K562 (cell line): ENCODE results near the gene USP32. TPM values are rescaled to one million over a fixed set of nuclear protein-coding genes. Genes with fewer than 3 reads are reported as not detected.

ENCODE experiments used
- ATAC-seq: fragments of 200-7000 bp; cut with Tn5 transposase; 3 replicates; pipeline ENCODE4 v1.9.1; 2020; ENCODE audit warnings: moderate library complexity
- BruUV-seq: library from RNA; stranded (reverse); fragments of 400-500 nt; replicated peaks from 2 replicates; lab custom pipeline; 2021; lab: Mats Ljungman, UMichigan
- CTCF ChIA-PET: fragments of 300-600 bp; formaldehyde crosslinking; extraction: SDS; loops from one replicate; lab custom pipeline; 2021; ENCODE audit warnings: low intra/inter-chr PET ratio; lab: Yijun Ruan, JAX
- POLR2A ChIA-PET: fragments of 300-600, 350-650 bp; sonication (Branson Sonifier 250); formaldehyde crosslinking; extraction: SDS; loops from one replicate; lab custom pipeline; 2021; ENCODE audit warnings: antibody characterized with exemption, inconsistent platforms; lab: Yijun Ruan, JAX
- DNase-seq, 4 experiments: peaks; one replicate each; pipeline versions ENCODE4 v3.0.0 to v3.0.0-alpha.2; 2011 to 2018; ENCODE audit warnings: low spot score in 3 of 4, mixed read lengths in 3 of 4; ENCODE audit errors: extremely low read depth in 1 of 4
- FAIRE-seq: peaks from 2 replicates; lab custom pipeline; 2011; peaks lifted over from hg19 to GRCh38; lab: Jason Lieb, UNC
- H2AFZ ChIP-seq: 2 replicates; pipeline ENCODE4 v1.6.0; 2011; ENCODE audit warnings: low read depth, low read length, control low read depth, inconsistent platforms
- H3K27ac ChIP-seq: fragments of 200-600 bp; 3 replicates; pipeline ENCODE4 v1.8.0; 2011; ENCODE audit warnings: low read depth, mild to moderate bottlenecking, control low read depth, inconsistent platforms, low read length, moderate library complexity, mixed read lengths; ENCODE audit errors: extremely low read depth
- H3K27me3 ChIP-seq, 2 experiments: fragments of 300-600 bp in 1 of 2; 2 replicates in 1 of 2; 3 replicates in 1 of 2; pipeline versions ENCODE4 v1.6.0 to v1.8.0; 2011; ENCODE audit warnings: inconsistent platforms in 2 of 2, low read length in 2 of 2, mild to moderate bottlenecking in 1 of 2, mixed read lengths in 1 of 2, moderate library complexity in 1 of 2; ENCODE audit not compliant: control insufficient read depth in 2 of 2, insufficient read depth in 2 of 2
- H3K36me3 ChIP-seq: fragments of 300-600 bp; 3 replicates; pipeline ENCODE4 v1.8.0; 2011; ENCODE audit warnings: mild to moderate bottlenecking, low read length, inconsistent platforms; ENCODE audit not compliant: control insufficient read depth, insufficient read depth
- H3K4me1 ChIP-seq, 2 experiments: fragments of 200-600 bp in 1 of 2; replicated peaks in 1 of 2; 2 replicates in 1 of 2; 3 replicates in 1 of 2; pipeline versions ENCODE4 v1.5.1 to v1.8.0; 2011; ENCODE audit warnings: inconsistent platforms in 2 of 2, low read length in 2 of 2, mild to moderate bottlenecking in 1 of 2, mixed read lengths in 1 of 2, moderate library complexity in 1 of 2; ENCODE audit not compliant: control insufficient read depth in 2 of 2, insufficient read depth in 2 of 2
- H3K4me2 ChIP-seq: 2 replicates; pipeline ENCODE4 v1.6.1; 2011; ENCODE audit warnings: low read length, control low read depth, inconsistent platforms, mixed read lengths; ENCODE audit not compliant: insufficient read depth
- H3K4me3 ChIP-seq: fragments of 200-600 bp; sonication (generic), shearing (Covaris generic); 2 replicates; pipeline ENCODE4 v1.5.1; 2016; ENCODE audit warnings: control low read depth, inconsistent platforms
- H3K79me2 ChIP-seq: fragments of 200-600 bp; 3 replicates; pipeline ENCODE4 v1.8.0; 2011; ENCODE audit warnings: low read length, inconsistent platforms; ENCODE audit not compliant: control insufficient read depth, insufficient read depth
- H3K9ac ChIP-seq, 2 experiments: 2 replicates each; pipeline versions ENCODE4 v1.6.0 to v1.6.1; 2011; ENCODE audit warnings: low read depth in 2 of 2, low read length in 2 of 2, control low read depth in 1 of 2, inconsistent platforms in 1 of 2, mild to moderate bottlenecking in 1 of 2, mixed read lengths in 1 of 2; ENCODE audit not compliant: insufficient read depth in 1 of 2
- H3K9me1 ChIP-seq: one replicate; pipeline ENCODE4 v1.6.0; 2011; ENCODE audit warnings: inconsistent platforms, mild to moderate bottlenecking, low read length, moderate library complexity; ENCODE audit not compliant: control insufficient read depth, insufficient read depth
- H3K9me3 ChIP-seq: replicated peaks from 2 replicates; pipeline ENCODE4 v1.5.1; 2011; ENCODE audit warnings: low read depth, low read length, inconsistent platforms; ENCODE audit not compliant: control insufficient read depth, insufficient read depth
- H4K20me1 ChIP-seq: replicated peaks from 2 replicates; pipeline ENCODE4 v1.6.1; 2011; ENCODE audit warnings: low read length, inconsistent platforms, mixed read lengths; ENCODE audit not compliant: control insufficient read depth, insufficient read depth
- ESRRB ChIP-seq: fragments of 250-450 bp; sonication (Bioruptor Pico); IDR thresholded peaks from 2 replicates; pipeline ENCODE4 v1.5.0; 2020; ENCODE audit warnings: mild to moderate bottlenecking, moderate library complexity, borderline replicate concordance
- KDM1A ChIP-seq, 2 experiments: fragments of 450-650 bp; IDR thresholded peaks; 2 replicates each; pipeline ENCODE4 v1.6.1; 2016; ENCODE audit warnings: mild to moderate bottlenecking in 2 of 2
- PCBP1 ChIP-seq: fragments of 200-400 bp; formaldehyde crosslinking; IDR thresholded peaks from 2 replicates; pipeline ENCODE4 v1.6.1; 2018; ENCODE audit warnings: mild to moderate bottlenecking, low read depth, low read length; ENCODE audit not compliant: poor library complexity, severe bottlenecking
- POLR2A ChIP-seq: fragments of 450-650 bp; conservative IDR thresholded peaks from 2 replicates; pipeline ENCODE4 v1.6.1; 2016
- RBM25 ChIP-seq: fragments of 200-400 bp; formaldehyde crosslinking; IDR thresholded peaks from 2 replicates; pipeline ENCODE4 v1.6.1; 2018; ENCODE audit warnings: low read length, low read depth, moderate library complexity; ENCODE audit not compliant: severe bottlenecking
- RBM34 ChIP-seq: fragments of 200-400 bp; formaldehyde crosslinking; IDR thresholded peaks from 2 replicates; pipeline ENCODE4 v1.6.1; 2018; ENCODE audit warnings: low read length, borderline replicate concordance; ENCODE audit not compliant: insufficient read depth
- SMARCA5 ChIP-seq: fragments of 450-650 bp; IDR thresholded peaks from 2 replicates; pipeline ENCODE4 v1.6.1; 2016
- TCF7L2 ChIP-seq: fragments of 150-350 bp; IDR thresholded peaks from 2 replicates; pipeline ENCODE4 v1.6.1; 2016; ENCODE audit warnings: low read depth, mild to moderate bottlenecking, low read length, moderate library complexity
- YY1 ChIP-seq, 3 experiments: IDR thresholded peaks; 2 replicates each; pipeline ENCODE4 v1.6.1; 2011; ENCODE audit warnings: low read length in 2 of 3, mild to moderate bottlenecking in 2 of 3, moderate library complexity in 2 of 3, borderline replicate concordance in 1 of 3, control low read depth in 1 of 3, low read depth in 1 of 3; ENCODE audit not compliant: insufficient read depth in 3 of 3, insufficient replicate concordance in 2 of 3, control insufficient read depth in 1 of 3, insufficient read length in 1 of 3; ENCODE audit errors: extremely low read depth in 1 of 3
- ZNF384 ChIP-seq: IDR thresholded peaks from 2 replicates; pipeline ENCODE4 v1.6.1; 2012; ENCODE audit warnings: low read depth, low read length, improper control_type of control experiment
- ZNF77 ChIP-seq: fragments of 250-450 bp; sonication (Bioruptor Pico); IDR thresholded peaks from 2 replicates; pipeline ENCODE4 v1.5.0; 2020
- WGBS: fragments of 100-300 bp; shearing (Covaris generic); methylation state at CpG from one replicate; pipeline ENCODE4 v1.1.6; 2016; ENCODE audit warnings: low coverage, mixed read lengths; ENCODE audit not compliant: insufficient coverage; ENCODE audit errors: missing lambda C conversion rate; 5-methylcytosine and 5-hydroxymethylcytosine counted together
- in situ Hi-C: fragments of 300-500 bp; cut with MboI; formaldehyde crosslinking; loops from 4 replicates; pipeline ENCODE4 v1.15.0; 2018; ENCODE audit warnings: inconsistent platforms, mixed read lengths
- intact Hi-C: fragments of 100-400 bp; cut with micrococcal nuclease; formaldehyde crosslinking; loops from 2 replicates; pipeline ENCODE4 v1.14.2; 2022
- polyA plus RNA-seq, 8 experiments: library from polyadenylated mRNA; depleted of rRNA in 4 of 8; stranded (reverse) in 5 of 8; unstranded in 3 of 8; fragments of >200 nt; fragmentation: Nextera tagmentation in 2 of 8; fragmentation: Illumina TruSeq in 1 of 8; extraction: Ambion mirVana in 2 of 8; extraction: Trizol in 1 of 8; gene quantifications; 2 replicates each; pipeline versions ENCODE4 v1.2.1 to v1.2.3, GENCODE V29; 2011 to 2014; ENCODE audit warnings: inconsistent platforms in 1 of 8, missing spikeins in 1 of 8
- total RNA-seq, 7 experiments: library from RNA; depleted of rRNA in 6 of 7; stranded (reverse); fragments of >200 nt in 6 of 7; fragmentation: Illumina TruSeq in 2 of 7; extraction: Trizol in 2 of 7; gene quantifications; 2 replicates each; pipeline versions ENCODE4 v1.2.1 to v1.2.3, GENCODE V29; 2011 to 2021; ENCODE audit warnings: low replicate concordance in 1 of 7
- TF ChIP-seq, protein P1 (sequence below), 3 experiments: fragments of 200-800 bp in 1 of 3; fragments of 250-450 bp in 1 of 3; fragments of 450-650 bp in 1 of 3; sonication (Bioruptor Pico) in 1 of 3; sonication (Bioruptor generic) in 1 of 3; formaldehyde crosslinking in 1 of 3; IDR thresholded peaks; 2 replicates each; pipeline versions ENCODE4 v1.6.1 to v1.8.0; 2016 to 2022; ENCODE audit warnings: mild to moderate bottlenecking in 2 of 3, missing genetic modification characterization in 2 of 3, missing compliant biosample characterization in 1 of 3, moderate library complexity in 1 of 3
- TF ChIP-seq, protein P2 (sequence below): sonication (generic); IDR thresholded peaks from 2 replicates; pipeline ENCODE4 v1.6.1; 2016
- TF ChIP-seq, protein P3 (sequence below): fragments of 450-650 bp; IDR thresholded peaks from 2 replicates; pipeline ENCODE4 v1.6.1; 2016

The USP32 gene
- total and polyA plus RNA-seq, 9 of the 15 experiments (the other 6 are each of a cell fraction or from before 2014, with no cell fraction given) = 18.0 to 69.3 (median 47.1) TPM

DNA sequence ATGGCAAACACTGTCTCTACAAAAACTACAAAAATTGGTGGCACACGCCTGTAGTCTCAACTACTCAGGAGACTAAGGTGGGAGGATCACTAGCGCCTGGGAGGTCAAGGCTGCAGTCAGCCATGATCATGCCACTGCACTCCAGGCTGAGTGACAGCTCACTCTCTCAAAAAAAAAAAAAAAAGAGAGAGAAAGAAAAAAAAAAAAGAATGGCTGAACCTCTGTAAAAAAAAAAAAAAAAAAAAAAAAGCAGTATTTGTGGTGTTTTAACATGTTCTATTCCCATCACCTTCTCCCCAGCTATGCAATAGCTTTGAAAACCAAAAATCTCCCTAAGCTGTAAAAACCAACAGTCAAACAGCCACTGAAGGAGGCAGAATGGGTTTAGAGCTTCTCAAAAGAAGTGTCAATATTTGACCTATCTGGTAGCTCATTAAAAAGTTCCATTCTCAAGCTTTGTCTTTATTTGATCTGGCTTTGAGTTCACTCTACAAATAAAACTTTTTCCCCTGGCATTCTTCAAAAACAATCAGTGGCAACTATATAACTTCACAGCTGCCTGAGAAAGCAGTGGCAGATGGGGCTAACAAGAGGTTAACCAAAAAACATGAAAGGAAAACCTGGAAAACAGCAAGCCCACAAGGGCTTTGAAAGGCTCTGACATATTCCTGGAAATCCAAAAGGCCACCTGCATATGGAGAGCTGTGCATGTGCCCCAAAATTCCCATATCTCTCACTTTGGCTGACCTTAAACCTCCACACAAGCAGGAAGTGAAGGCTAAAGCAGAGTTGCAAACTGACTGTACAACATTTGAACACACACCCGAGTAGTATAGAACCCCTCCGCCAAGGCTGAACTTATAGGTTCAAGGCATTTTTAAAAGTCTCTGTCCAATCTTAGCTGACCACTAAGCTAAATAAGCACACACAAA is 36.0 kb downstream of the USP32 start:
- Histone ChIP-seq H3K9me1 (no peaks in the 10 kb centered on the region), H3K79me2 (peaks cover 86% of the 10 kb centered on the region), H3K36me3 (peaks cover 3% of the 10 kb centered on the region; the same call in 2 of the 3 replicates), H3K9me3 (no peaks in the 10 kb centered on the region), H4K20me1 (peaks cover 3% of the 10 kb centered on the region; the same call in 1 of the 2 replicates), H3K4me3 (no peak overlapping the region), H3K27ac (peak overlapping the region; percentile 46; the same call in 2 of the 3 replicates), H3K4me1 (peaks cover 22 to 28% of the 10 kb centered on the region in 2 experiments; a peak in 4 of 5 replicates), H3K9ac (peak overlapping the region in 1 of 2 experiments; percentile 19; a peak in 1 of 4 replicates), H2AFZ (no peak overlapping the region), H3K4me2 (no peak overlapping the region), H3K27me3 (no peaks in the 10 kb centered on the region)
- peak; percentile 23 for FAIRE-seq
- DNase-seq = peak in 1 of 4 experiments; percentile 51
- in situ Hi-C loops = no loop called here
- POLR2A ChIA-PET = interaction anchor here (1.8 kb wide), 1 partner anchor 11 kb away, joined by 6 read pairs; no protein-coding TSS in a partner anchor
- CTCF ChIA-PET = interaction anchor here (0.6 kb wide), 1 partner anchor 40 kb away, joined by 4 read pairs; no protein-coding TSS in a partner anchor
- 34% methylated on average over 4 of the region's 4 CpGs for WGBS
- no TSS peak for BruUV-seq
- intact Hi-C loops = no loop called here
- ATAC-seq = peak; percentile 68
- TF ChIP-seq POLR2A (no peak), YY1 (IDR thresholded peaks at IDR 0.05; ENCODE audit: borderline replicate concordance in 1 of 3, control insufficient read depth in 1 of 3, extremely low read depth in 1 of 3, insufficient read depth in 3 of 3, insufficient read length in 1 of 3, insufficient replicate concordance in 2 of 3, low read depth in 1 of 3, low read length in 2 of 3) (peak in 2 of 3 experiments; percentile 31 to 73), RBM25 (peak; percentile 36), SMARCA5 (peak; percentile 65; the same call in 1 of the 2 replicates), ZNF384 (peak; percentile 96), TCF7L2 (no peak), ESRRB (CRISPR knock-in tag) (no peak), RBM34 (no peak), PCBP1 (no peak), ZNF77 (CRISPR knock-in tag) (no peak), KDM1A (IDR thresholded peaks at IDR 0.05) (peak in 1 of 2 experiments; percentile 31; a peak in 1 of 4 replicates)
- TF ChIP-seq, protein P1, sequence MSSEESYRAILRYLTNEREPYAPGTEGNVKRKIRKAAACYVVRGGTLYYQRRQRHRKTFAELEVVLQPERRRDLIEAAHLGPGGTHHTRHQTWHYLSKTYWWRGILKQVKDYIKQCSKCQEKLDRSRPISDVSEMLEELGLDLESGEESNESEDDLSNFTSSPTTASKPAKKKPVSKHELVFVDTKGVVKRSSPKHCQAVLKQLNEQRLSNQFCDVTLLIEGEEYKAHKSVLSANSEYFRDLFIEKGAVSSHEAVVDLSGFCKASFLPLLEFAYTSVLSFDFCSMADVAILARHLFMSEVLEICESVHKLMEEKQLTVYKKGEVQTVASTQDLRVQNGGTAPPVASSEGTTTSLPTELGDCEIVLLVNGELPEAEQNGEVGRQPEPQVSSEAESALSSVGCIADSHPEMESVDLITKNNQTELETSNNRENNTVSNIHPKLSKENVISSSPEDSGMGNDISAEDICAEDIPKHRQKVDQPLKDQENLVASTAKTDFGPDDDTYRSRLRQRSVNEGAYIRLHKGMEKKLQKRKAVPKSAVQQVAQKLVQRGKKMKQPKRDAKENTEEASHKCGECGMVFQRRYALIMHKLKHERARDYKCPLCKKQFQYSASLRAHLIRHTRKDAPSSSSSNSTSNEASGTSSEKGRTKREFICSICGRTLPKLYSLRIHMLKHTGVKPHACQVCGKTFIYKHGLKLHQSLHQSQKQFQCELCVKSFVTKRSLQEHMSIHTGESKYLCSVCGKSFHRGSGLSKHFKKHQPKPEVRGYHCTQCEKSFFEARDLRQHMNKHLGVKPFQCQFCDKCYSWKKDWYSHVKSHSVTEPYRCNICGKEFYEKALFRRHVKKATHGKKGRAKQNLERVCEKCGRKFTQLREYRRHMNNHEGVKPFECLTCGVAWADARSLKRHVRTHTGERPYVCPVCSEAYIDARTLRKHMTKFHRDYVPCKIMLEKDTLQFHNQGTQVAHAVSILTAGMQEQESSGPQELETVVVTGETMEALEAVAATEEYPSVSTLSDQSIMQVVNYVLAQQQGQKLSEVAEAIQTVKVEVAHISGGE (CRISPR knock-in tag; IDR thresholded peaks at IDR 0.05) = peak in 1 of 3 experiments; percentile 78; a peak in 1 of 6 replicates
- TF ChIP-seq, protein P2, sequence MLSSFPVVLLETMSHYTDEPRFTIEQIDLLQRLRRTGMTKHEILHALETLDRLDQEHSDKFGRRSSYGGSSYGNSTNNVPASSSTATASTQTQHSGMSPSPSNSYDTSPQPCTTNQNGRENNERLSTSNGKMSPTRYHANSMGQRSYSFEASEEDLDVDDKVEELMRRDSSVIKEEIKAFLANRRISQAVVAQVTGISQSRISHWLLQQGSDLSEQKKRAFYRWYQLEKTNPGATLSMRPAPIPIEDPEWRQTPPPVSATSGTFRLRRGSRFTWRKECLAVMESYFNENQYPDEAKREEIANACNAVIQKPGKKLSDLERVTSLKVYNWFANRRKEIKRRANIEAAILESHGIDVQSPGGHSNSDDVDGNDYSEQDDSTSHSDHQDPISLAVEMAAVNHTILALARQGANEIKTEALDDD = peak; percentile 49
- TF ChIP-seq, protein P3, sequence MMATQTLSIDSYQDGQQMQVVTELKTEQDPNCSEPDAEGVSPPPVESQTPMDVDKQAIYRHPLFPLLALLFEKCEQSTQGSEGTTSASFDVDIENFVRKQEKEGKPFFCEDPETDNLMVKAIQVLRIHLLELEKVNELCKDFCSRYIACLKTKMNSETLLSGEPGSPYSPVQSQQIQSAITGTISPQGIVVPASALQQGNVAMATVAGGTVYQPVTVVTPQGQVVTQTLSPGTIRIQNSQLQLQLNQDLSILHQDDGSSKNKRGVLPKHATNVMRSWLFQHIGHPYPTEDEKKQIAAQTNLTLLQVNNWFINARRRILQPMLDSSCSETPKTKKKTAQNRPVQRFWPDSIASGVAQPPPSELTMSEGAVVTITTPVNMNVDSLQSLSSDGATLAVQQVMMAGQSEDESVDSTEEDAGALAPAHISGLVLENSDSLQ = peak; percentile 96
